Hepatocyte (in vitro differentiated cells): ENCODE measurements around the gene DMAC1. TPM values are rescaled to one million over a fixed set of nuclear protein-coding genes. Genes with fewer than 3 reads are reported as not detected.

ENCODE experiments used
- DNase-seq: peaks from one replicate; pipeline ENCODE4 v3.0.0-alpha.2; 2016; ENCODE audit warnings: low spot score
- H2AFZ ChIP-seq: fragments of 200-600 bp; sonication (generic); 2 replicates; pipeline ENCODE4 v1.6.0; 2016; ENCODE audit warnings: antibody characterized with exemption, mild to moderate bottlenecking
- H3K27ac ChIP-seq: fragments of 200-600 bp; sonication (generic); 2 replicates; pipeline ENCODE4 v1.5.1; 2016; ENCODE audit warnings: mild to moderate bottlenecking
- H3K27me3 ChIP-seq: fragments of 200-600 bp; sonication (generic); 2 replicates; pipeline ENCODE4 v1.6.1; 2016
- H3K36me3 ChIP-seq: fragments of 200-600 bp; sonication (generic); replicated peaks from 2 replicates; pipeline ENCODE4 v1.5.1; 2016; ENCODE audit warnings: low read depth; ENCODE audit not compliant: insufficient read depth
- H3K4me1 ChIP-seq: fragments of 200-600 bp; sonication (generic); 2 replicates; pipeline ENCODE4 v1.5.1; 2016; ENCODE audit warnings: mild to moderate bottlenecking, moderate library complexity; ENCODE audit not compliant: insufficient read depth
- H3K4me2 ChIP-seq: fragments of 200-600 bp; sonication (generic); 2 replicates; pipeline ENCODE4 v1.6.0; 2016
- H3K4me3 ChIP-seq: fragments of 200-600 bp; sonication (generic); 2 replicates; pipeline ENCODE4 v1.5.1; 2016; ENCODE audit warnings: mild to moderate bottlenecking
- H3K79me2 ChIP-seq: fragments of 200-600 bp; sonication (generic); 2 replicates; pipeline ENCODE4 v1.6.0; 2017; ENCODE audit warnings: mild to moderate bottlenecking
- H3K9me2 ChIP-seq: fragments of 200-600 bp; sonication (generic); replicated peaks from 2 replicates; pipeline ENCODE4 v1.6.0; 2017; ENCODE audit warnings: mild to moderate bottlenecking; ENCODE audit not compliant: insufficient read depth
- H3K9me3 ChIP-seq: fragments of 200-600 bp; sonication (generic); 2 replicates; pipeline ENCODE4 v1.5.1; 2016; ENCODE audit warnings: low read depth, mild to moderate bottlenecking
- H4K20me1 ChIP-seq: fragments of 200-600 bp; sonication (generic); 2 replicates; pipeline ENCODE4 v1.6.0; 2016; ENCODE audit warnings: mild to moderate bottlenecking; ENCODE audit not compliant: insufficient read depth, poor library complexity, severe bottlenecking
- CTCF ChIP-seq: fragments of 200-600 bp; sonication (generic); IDR thresholded peaks from 2 replicates; pipeline ENCODE4 v1.5.1; 2016; ENCODE audit warnings: antibody characterized with exemption, mild to moderate bottlenecking; ENCODE audit not compliant: poor library complexity
- EZH2 ChIP-seq: fragments of 200-600 bp; sonication (generic); IDR thresholded peaks from 2 replicates; pipeline ENCODE4 v1.6.1; 2016; ENCODE audit warnings: antibody characterized with exemption, mild to moderate bottlenecking, borderline replicate concordance
- EZH2phosphoT487 ChIP-seq: fragments of 200-600 bp; sonication (generic); IDR thresholded peaks from one replicate; pipeline ENCODE4 v1.6.1; 2018; ENCODE audit warnings: antibody characterized with exemption, mild to moderate bottlenecking, low read depth, moderate library complexity; ENCODE audit not compliant: unreplicated experiment, severe bottlenecking
- WGBS: methylation state at CpG from one replicate; pipeline ENCODE4 v1.1.6; 2016; ENCODE audit warnings: low lambda C conversion rate; ENCODE audit errors: missing lambda C conversion rate; 5-methylcytosine and 5-hydroxymethylcytosine counted together
- polyA plus RNA-seq: library from polyadenylated mRNA; unstranded; fragments of >200 nt; fragmentation: Nextera tagmentation; extraction: Ambion mirVana; gene quantifications from 2 replicates; pipeline ENCODE4 v1.2.1, GENCODE V29; 2016
- total RNA-seq: library from RNA; depleted of rRNA; stranded (reverse); fragments of >200 nt; gene quantifications from 2 replicates; pipeline ENCODE4 v1.2.3, GENCODE V29; 2014

The DMAC1 gene
- total and polyA plus RNA-seq, 2 experiments from 2014 or later, result 20.3 to 88.2 TPM

DNA sequence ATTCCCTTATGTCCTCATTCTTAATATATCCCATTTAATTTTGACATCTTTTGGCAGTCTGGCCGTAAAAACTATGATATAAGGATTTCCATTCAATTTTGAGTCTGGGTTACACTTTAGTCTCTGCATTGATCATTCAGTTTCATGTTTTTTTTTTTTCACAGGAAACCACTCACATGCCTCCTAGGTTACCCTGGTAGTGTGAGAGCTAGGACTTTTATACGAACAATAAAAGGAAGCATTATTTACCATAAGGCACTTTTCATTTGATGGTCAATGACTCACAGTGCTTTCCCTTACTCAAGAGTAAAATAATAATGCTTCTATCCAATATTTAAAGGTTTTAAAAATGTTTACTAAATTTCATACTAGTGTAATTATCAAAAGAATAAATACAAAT, 16.4 kb upstream of the DMAC1 start:
- DNase-seq, result no peak
- 95% methylated on average over 2 of the region's 2 CpGs for WGBS
- no peak overlapping the region for H3K27ac ChIP-seq
- H3K9me3 ChIP-seq, result no peaks in the 10 kb centered on the region
- H4K20me1 ChIP-seq, result no peaks in the 10 kb centered on the region
- H3K4me3 ChIP-seq, result no peak overlapping the region
- no peak overlapping the region for H3K4me2 ChIP-seq
- no peaks in the 10 kb centered on the region for H3K27me3 ChIP-seq
- peaks cover 6% of the 10 kb centered on the region for H3K4me1 ChIP-seq
- no peaks in the 10 kb centered on the region for H3K9me2 ChIP-seq
- no peak overlapping the region for H2AFZ ChIP-seq
- TF ChIP-seq EZH2phosphoT487, result no peak
- no peak for TF ChIP-seq CTCF
- TF ChIP-seq EZH2, result no peak
- H3K79me2 ChIP-seq, result no peaks in the 10 kb centered on the region
- H3K36me3 ChIP-seq, result no peaks in the 10 kb centered on the region

DNA sequence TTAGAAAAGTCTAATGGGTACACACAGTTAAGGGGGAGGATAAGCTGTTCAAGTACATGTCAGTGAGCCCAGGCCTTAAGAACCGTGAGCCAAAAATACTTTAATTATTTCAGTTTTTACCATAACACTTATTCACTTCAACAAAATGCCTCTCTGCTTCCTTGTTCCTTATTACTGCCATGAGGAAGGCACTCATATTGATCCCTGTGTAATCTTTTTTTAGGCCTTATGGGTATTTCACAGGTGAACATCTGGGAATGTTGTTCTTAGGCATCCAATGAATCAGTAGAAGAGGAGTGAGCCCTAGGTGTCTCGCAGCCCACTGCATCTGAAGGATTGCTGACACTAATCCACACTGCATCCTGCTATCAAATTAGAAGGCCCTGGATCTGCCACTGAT, 13.5 kb upstream of the DMAC1 start:
- DNase-seq, result no peak
- H3K27ac ChIP-seq, result no peak overlapping the region

DNA sequence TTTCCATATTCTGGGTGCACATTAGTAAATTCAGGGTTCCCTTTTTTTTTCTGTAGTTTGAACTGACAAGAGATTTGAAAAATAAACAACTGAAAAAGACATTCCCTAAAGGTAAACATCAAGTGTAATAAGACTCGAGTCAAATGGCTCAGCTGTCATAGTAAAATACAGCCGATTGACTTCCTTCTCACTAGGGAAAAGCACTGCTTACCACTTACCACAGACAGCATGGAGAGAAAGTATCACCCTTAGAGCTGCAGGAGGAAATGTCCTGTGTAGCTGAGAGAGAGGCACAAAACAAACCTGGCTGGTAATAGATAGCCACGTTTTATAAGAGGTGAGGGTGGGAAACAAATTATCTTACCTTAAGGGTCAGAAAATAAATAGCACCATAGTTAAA, 12.1 kb upstream of the DMAC1 start:
- Histone ChIP-seq H2AFZ (no peak overlapping the region), H3K79me2 (no peaks in the 10 kb centered on the region), H4K20me1 (no peaks in the 10 kb centered on the region), H3K27me3 (no peaks in the 10 kb centered on the region), H3K9me3 (no peaks in the 10 kb centered on the region), H3K9me2 (no peaks in the 10 kb centered on the region), H3K4me1 (peaks cover 10% of the 10 kb centered on the region), H3K4me2 (no peak overlapping the region), H3K27ac (no peak overlapping the region), H3K4me3 (no peak overlapping the region), H3K36me3 (no peaks in the 10 kb centered on the region)
- TF ChIP-seq EZH2phosphoT487 (no peak), CTCF (no peak), EZH2 (no peak)
- WGBS, result 33% methylated on average over 3 of the region's 3 CpGs
- DNase-seq, result no peak

More for the DNA sequence above, 13.5 kb upstream of the DMAC1 start:
- no peaks in the 10 kb centered on the region for H3K27me3 ChIP-seq
- no peaks in the 10 kb centered on the region for H3K79me2 ChIP-seq
- no peaks in the 10 kb centered on the region for H3K9me3 ChIP-seq
- peaks cover 10% of the 10 kb centered on the region for H3K4me1 ChIP-seq
- no peak overlapping the region for H3K4me2 ChIP-seq
- WGBS, result 87% methylated on average over 2 of the region's 2 CpGs
- TF ChIP-seq EZH2 (no peak), EZH2phosphoT487 (no peak), CTCF (no peak)
- no peak overlapping the region for H3K4me3 ChIP-seq
- no peaks in the 10 kb centered on the region for H3K36me3 ChIP-seq
- no peaks in the 10 kb centered on the region for H4K20me1 ChIP-seq
- H2AFZ ChIP-seq, result no peak overlapping the region
- H3K9me2 ChIP-seq, result no peaks in the 10 kb centered on the region

DNA sequence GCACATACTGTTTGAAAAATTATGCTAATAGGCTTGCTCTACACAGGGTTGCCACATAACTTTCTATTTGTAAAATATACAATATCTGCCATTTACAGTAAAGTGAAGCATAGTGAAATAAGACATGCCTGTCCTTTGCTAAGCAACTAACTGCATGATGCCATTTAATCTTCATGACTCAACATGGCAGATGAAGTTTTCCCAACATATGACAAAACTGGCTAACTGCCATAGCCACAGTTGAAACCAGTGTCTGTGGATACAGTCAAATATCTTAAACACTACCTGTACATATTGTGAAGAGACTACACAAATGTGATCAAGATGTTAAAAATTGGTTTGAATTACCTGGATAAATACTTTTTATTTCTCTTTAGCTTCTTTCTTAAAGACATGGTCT, 3.1 kb upstream of the DMAC1 start:
- Histone ChIP-seq H3K4me1 (peaks cover 9% of the 10 kb centered on the region), H3K4me3 (no peak overlapping the region), H3K9me3 (no peaks in the 10 kb centered on the region), H2AFZ (no peak overlapping the region), H3K27ac (no peak overlapping the region), H3K4me2 (no peak overlapping the region), H3K36me3 (no peaks in the 10 kb centered on the region), H3K27me3 (no peaks in the 10 kb centered on the region), H3K79me2 (peaks cover 8% of the 10 kb centered on the region), H4K20me1 (no peaks in the 10 kb centered on the region), H3K9me2 (no peaks in the 10 kb centered on the region)
- no peak for DNase-seq
- no peak for TF ChIP-seq EZH2phosphoT487
